HG03342 (cell line): Measurements from ENCODE around the gene C6orf132.
A peak's percentile ranks its signal among the peaks of the same experiment; 100 is the strongest.

Source experiments
- ATAC-seq: cut with Tn5 transposase; IDR thresholded peaks from one replicate; pipeline ENCODE4 v1.9.1; 2021; ENCODE audit warnings: mild to moderate bottlenecking, moderate library complexity; ENCODE audit not compliant: unreplicated experiment

C6orf132 gene

GRCh38 chr6:42105709-42106108 is 36.7 kb downstream of the C6orf132 start:
- ATAC-seq, result no peak

- ATAC-seq, result no peak
Measured at GRCh38 chr6:42105156-42105648, 37.2 kb downstream of the C6orf132 start.

GRCh38 chr6:42104804-42105125 is 37.7 kb downstream of the C6orf132 start:
- no peak for ATAC-seq

- ATAC-seq, result peak; percentile 70
Measured at GRCh38 chr6:42104095-42104803, 38.2 kb downstream of the C6orf132 start.

- no peak for ATAC-seq
Measured at GRCh38 chr6:42103753-42104094, 38.7 kb downstream of the C6orf132 start.

GRCh38 chr6:42103216-42103615 is 39.2 kb downstream of the C6orf132 start:
- ATAC-seq, result no peak

GRCh38 chr6:42101186-42101657 is 41.2 kb downstream of the C6orf132 start:
- ATAC-seq, result no peak

- no peak for ATAC-seq
Measured at GRCh38 chr6:42100029-42100901, 42.2 kb downstream of the C6orf132 start.

GRCh38 chr6:42099340-42100028 is 42.9 kb downstream of the C6orf132 start:
- no peak for ATAC-seq

GRCh38 chr6:42095776-42096541 is 46.5 kb downstream of the C6orf132 start:
- ATAC-seq, result no peak

- no peak for ATAC-seq
Measured at GRCh38 chr6:42095094-42095493, 47.3 kb downstream of the C6orf132 start.

GRCh38 chr6:42093582-42094329 is 48.7 kb downstream of the C6orf132 start:
- ATAC-seq, result no peak

GRCh38 chr6:42091718-42092023 is 50.7 kb downstream of the C6orf132 start:
- no peak for ATAC-seq

- no peak for ATAC-seq
Measured at GRCh38 chr6:42090819-42091717, 51.4 kb downstream of the C6orf132 start.

GRCh38 chr6:42088101-42088591 is 54.3 kb downstream of the C6orf132 start:
- ATAC-seq, result no peak

GRCh38 chr6:42086046-42087035 is 56.1 kb downstream of the C6orf132 start:
- ATAC-seq, result no peak

- no peak for ATAC-seq
Measured at GRCh38 chr6:42084889-42085288, 57.5 kb downstream of the C6orf132 start.

- ATAC-seq, result no peak
Measured at GRCh38 chr6:42083530-42083929, 58.9 kb downstream of the C6orf132 start.
